Sigmoid colon (tissue), 7 donors: Measurements from ENCODE around the gene ERO1A. TPM values are rescaled to one million over a fixed set of nuclear protein-coding genes. Genes with fewer than 3 reads are reported as not detected.
A peak's percentile ranks its signal among the peaks of the same experiment; 100 is the strongest.
"Not testable (repeated sequence)": the region's sequence is repeated elsewhere in the genome, so short reads cannot be mapped to it uniquely, and the experiment has no call there.

ENCODE experiments used
- DNase-seq: peaks from one replicate; pipeline ENCODE4 v3.0.0-alpha.2; 2019
- H3K27ac ChIP-seq, 4 donors: fragments of 200-600 bp; sonication (generic); one replicate each; pipeline ENCODE4 v1.5.1; 2016 to 2019; ENCODE audit warnings: mild to moderate bottlenecking in 1 of 4
- H3K27me3 ChIP-seq, 3 donors: fragments of 200-600 bp; sonication (generic); one replicate each; pipeline ENCODE4 v1.5.1; 2019; ENCODE audit warnings: mild to moderate bottlenecking in 1 of 3
- H3K36me3 ChIP-seq, 4 donors: fragments of 200-600 bp; sonication (generic); one replicate each; pipeline ENCODE4 v1.5.1; 2016 to 2019
- H3K4me1 ChIP-seq, 4 donors: fragments of 200-600 bp; sonication (generic); one replicate each; pipeline ENCODE4 v1.5.1; 2017 to 2019
- H3K4me3 ChIP-seq, 4 donors: fragments of 200-600 bp; sonication (generic); one replicate each; pipeline ENCODE4 v1.5.1; 2017 to 2019; ENCODE audit warnings: mild to moderate bottlenecking in 2 of 4, moderate library complexity in 1 of 4
- H3K9me3 ChIP-seq, 4 donors: fragments of 200-600 bp in 3 of 4; sonication (generic) in 3 of 4; one replicate each; pipeline versions ENCODE4 v1.5.1 to v1.6.1; 2013 to 2019
- CTCF ChIP-seq, 4 experiments: fragments of 450-650 bp in 3 of 4; fragments of 200-600 bp in 1 of 4; IDR thresholded peaks; one replicate each; pipeline ENCODE4 v1.5.1; 2016 to 2019; ENCODE audit warnings: antibody characterized with exemption in 4 of 4, mild to moderate bottlenecking in 3 of 4, moderate library complexity in 2 of 4
- EP300 ChIP-seq, 4 donors: sonication (generic); formaldehyde crosslinking; IDR thresholded peaks; one replicate each; pipeline ENCODE4 v1.6.1; 2017; ENCODE audit warnings: antibody characterized with exemption in 4 of 4
- POLR2A ChIP-seq, 2 donors: fragments of 450-650 bp; IDR thresholded peaks; one replicate each; pipeline ENCODE4 v1.6.1; 2016; ENCODE audit warnings: antibody characterized with exemption in 2 of 2, mild to moderate bottlenecking in 2 of 2, moderate library complexity in 2 of 2
- POLR2AphosphoS5 ChIP-seq, 4 donors: sonication (generic); formaldehyde crosslinking; IDR thresholded peaks; one replicate each; pipeline ENCODE4 v1.6.1; 2017; ENCODE audit warnings: antibody characterized with exemption in 4 of 4
- WGBS, 2 donors: extraction: QIAGEN DNeasy Blood & Tissue Kit; methylation state at CpG; one replicate each; pipeline ENCODE4 v1.1.7; 2013; 5-methylcytosine and 5-hydroxymethylcytosine counted together
- intact Hi-C: fragments of 100-400 bp; cut with DNase I; formaldehyde crosslinking; loops from one replicate; pipeline ENCODE4 v1.15.1; 2023
- polyA plus RNA-seq, 3 donors: library from polyadenylated mRNA; stranded (reverse); fragments of 200-250 nt; gene quantifications; one replicate each; pipeline ENCODE4 v1.2.3, GENCODE V29; 2013
- total RNA-seq, 4 donors: library from RNA; depleted of rRNA; stranded (reverse); fragments of >200 nt; gene quantifications; one replicate each; pipeline ENCODE4 v1.1.0, GENCODE V29; 2016
- donor health status: healthy with polysubstance abuse.
- donor health status: Bipolar disorder and iron deficiency.
- donor health status: healthy.

ERO1A gene
- total and polyA plus RNA-seq, 7 donors = 3.0 to 30.9 (median 27.2) TPM

- H3K9me3 ChIP-seq = no peaks in the 10 kb centered on the region
- intact Hi-C loops = no loop called here
- no peaks in the 10 kb centered on the region for H3K27me3 ChIP-seq
- H3K27ac ChIP-seq = no peak overlapping the region
- no peaks in the 10 kb centered on the region for H3K36me3 ChIP-seq
- no peak overlapping the region for H3K4me3 ChIP-seq
- WGBS, 2 donors = 47 to 58% methylated on average over 1 of the region's 1 CpG
- no peak for TF ChIP-seq POLR2AphosphoS5 (IDR thresholded peaks at IDR 0.05)
- TF ChIP-seq POLR2A (IDR thresholded peaks at IDR 0.05) = no peak
- TF ChIP-seq CTCF (IDR thresholded peaks at IDR 0.05) = no peak
- TF ChIP-seq EP300 (IDR thresholded peaks at IDR 0.05) = no peak
- DNase-seq = no peak
- peaks cover 0 to 6% (median 5%) of the 10 kb centered on the region in 4 donors for H3K4me1 ChIP-seq
Measured at GRCh38 chr14:52735921-52736489, 40.6 kb upstream of the ERO1A start.

- H3K27ac ChIP-seq = no peak overlapping the region
- no peaks in the 10 kb centered on the region for H3K27me3 ChIP-seq
- H3K9me3 ChIP-seq = no peaks in the 10 kb centered on the region
- no peak for DNase-seq
- WGBS, 2 donors = 97 to 98% methylated on average over 9 of the region's 9 CpGs
- intact Hi-C loops = loop anchor here (5.0 kb wide), 1 partner anchor 58 kb away; the partner anchor contains the start of gene GNPNAT1
- no peak overlapping the region for H3K4me3 ChIP-seq
- H3K4me1 ChIP-seq = peaks cover 0 to 11% (median 8%) of the 10 kb centered on the region in 4 donors
- H3K36me3 ChIP-seq = peaks cover 0 to under 1% (median 0%) of the 10 kb centered on the region in 4 donors
- no peak for TF ChIP-seq POLR2A (IDR thresholded peaks at IDR 0.05)
- TF ChIP-seq EP300 (IDR thresholded peaks at IDR 0.05) = no peak
- no peak for TF ChIP-seq CTCF (IDR thresholded peaks at IDR 0.05)
- TF ChIP-seq POLR2AphosphoS5 (IDR thresholded peaks at IDR 0.05) = no peak
Measured at GRCh38 chr14:52733824-52734223, 38.5 kb upstream of the ERO1A start.

- H3K4me1 ChIP-seq = peaks cover 0 to 11% (median 8%) of the 10 kb centered on the region in 4 donors
- no peaks in the 10 kb centered on the region for H3K9me3 ChIP-seq
- no peak for DNase-seq
- peak overlapping the region; percentile 71 to 97 (median 78) for H3K4me3 ChIP-seq
- no peak for TF ChIP-seq POLR2AphosphoS5 (IDR thresholded peaks at IDR 0.05)
- intact Hi-C loops = loop anchor here (5.0 kb wide), 1 partner anchor 62 kb away; the partner anchor contains the start of gene GNPNAT1
- H3K27me3 ChIP-seq = no peaks in the 10 kb centered on the region
- WGBS, 2 donors = 1 to 2% methylated on average over 11 of the region's 11 CpGs
- H3K27ac ChIP-seq = peak overlapping the region; percentile 86 to 94 (median 88)
- peaks cover 1 to 30% (median 8%) of the 10 kb centered on the region in 4 donors for H3K36me3 ChIP-seq
Measured at GRCh38 chr14:52730709-52731111, 35.4 kb upstream of the ERO1A start.

GRCh38 chr14:52729925-52730708, 34.8 kb upstream of the ERO1A start, which contains the start of gene STYX:
Gene STYX, plus strand, starts transcription at chr14:52730166. Its CDS starts 309 bp downstream, at chr14:52730475.
- WGBS, 2 donors = 0% methylated on average over 72 of the region's 72 CpGs
- H3K4me1 ChIP-seq = peaks cover 0 to 11% (median 8%) of the 10 kb centered on the region in 4 donors
- H3K36me3 ChIP-seq = peaks cover 6 to 36% (median 11%) of the 10 kb centered on the region in 4 donors
- H3K27me3 ChIP-seq = no peaks in the 10 kb centered on the region
- intact Hi-C loops = loop anchor here (2.0 to 5.0 kb wide), 2 partner anchors 23 to 62 kb away; partner anchors contain the start of genes GNPNAT1 and PSMC6
- H3K9me3 ChIP-seq = no peaks in the 10 kb centered on the region
- DNase-seq = peak; percentile 99
- no peak for TF ChIP-seq EP300 (IDR thresholded peaks at IDR 0.05)
- peak; percentile 56 to 94 (median 80) for TF ChIP-seq POLR2AphosphoS5 (IDR thresholded peaks at IDR 0.05)
- TF ChIP-seq CTCF (IDR thresholded peaks at IDR 0.05) = peak in 2 of 4 experiments; percentile 15 to 24
- peak; percentile 55 to 67 for TF ChIP-seq POLR2A (IDR thresholded peaks at IDR 0.05)
- H3K4me3 ChIP-seq = peak within 1 kb of the TSS; percentile 71 to 97 (median 78)
- peak within 1 kb of the TSS; percentile 86 to 94 (median 88) for H3K27ac ChIP-seq

GRCh38 chr14:52729585-52729924, 34.2 kb upstream of the ERO1A start:
- H3K27me3 ChIP-seq = no peaks in the 10 kb centered on the region
- no peaks in the 10 kb centered on the region for H3K9me3 ChIP-seq
- peak overlapping the region; percentile 86 to 94 (median 88) for H3K27ac ChIP-seq
- H3K4me1 ChIP-seq = peaks cover 0 to 11% (median 8%) of the 10 kb centered on the region in 4 donors
- intact Hi-C loops = loop anchor here (2.0 kb wide), 1 partner anchor 23 kb away; the partner anchor contains the start of gene PSMC6
- 1 to 2% methylated on average over 8 of the region's 8 CpGs for WGBS, 2 donors
- H3K4me3 ChIP-seq = peak overlapping the region in 3 of 4 donors; percentile 76 to 97 (median 79)
- peaks cover 6 to 42% (median 13%) of the 10 kb centered on the region in 4 donors for H3K36me3 ChIP-seq
- DNase-seq = no peak
- TF ChIP-seq POLR2A (IDR thresholded peaks at IDR 0.05) (no peak), CTCF (IDR thresholded peaks at IDR 0.05) (no peak), EP300 (IDR thresholded peaks at IDR 0.05) (no peak), POLR2AphosphoS5 (IDR thresholded peaks at IDR 0.05) (no peak)

GRCh38 chr14:52729035-52729434, 33.7 kb upstream of the ERO1A start:
- intact Hi-C loops = loop anchor here (2.0 kb wide), 1 partner anchor 22 kb away; the partner anchor contains the start of gene PSMC6
- H3K27me3 ChIP-seq, H3K9me3 ChIP-seq, DNase-seq, H3K4me3 ChIP-seq: not testable (repeated sequence)
- 91 to 93% methylated on average over 15 of the region's 15 CpGs for WGBS, 2 donors
- peaks cover 0 to 11% (median 8%) of the 10 kb centered on the region in 4 donors for H3K4me1 ChIP-seq
- peaks cover 11 to 47% (median 17%) of the 10 kb centered on the region in 4 donors for H3K36me3 ChIP-seq
- peak overlapping the region; percentile 86 to 94 (median 88) for H3K27ac ChIP-seq

- H3K4me3 ChIP-seq, intact Hi-C loops, H3K9me3 ChIP-seq, DNase-seq, H3K27me3 ChIP-seq, H3K27ac ChIP-seq: not testable (repeated sequence)
- H3K4me1 ChIP-seq = peaks cover 0 to 11% (median 8%) of the 10 kb centered on the region in 4 donors
- peaks cover 20 to 62% (median 26%) of the 10 kb centered on the region in 4 donors for H3K36me3 ChIP-seq
- WGBS, 2 donors = 97 to 99% methylated on average over 2 of the region's 2 CpGs
Measured at GRCh38 chr14:52727509-52727908, 32.2 kb upstream of the ERO1A start.
